Stimulated activated CD4-positive, alpha-beta T cell treated with anti-CD3 and anti-CD28 coated beads, Interleukin-4, amount 100 ng/mL, for 1 hour (primary cell): Measurements from ENCODE around the gene ENOX1.
"Not testable (repeated sequence)": the region's sequence is repeated elsewhere in the genome, so short reads cannot be mapped to it uniquely, and the experiment has no call there.

Experiments used
- DNase-seq: peaks from one replicate; pipeline ENCODE4 v3.0.0-alpha.2; 2020

Gene ENOX1

GRCh38 chr13:43415903-43416391 is 370.8 kb downstream of the ENOX1 start:
- not testable (repeated sequence) for DNase-seq

- DNase-seq: no peak
Observed at GRCh38 chr13:43414111-43414510, 372.7 kb downstream of the ENOX1 start.

GRCh38 chr13:43411741-43412140 is 375.0 kb downstream of the ENOX1 start:
- DNase-seq: no peak

GRCh38 chr13:43411211-43411610 is 375.6 kb downstream of the ENOX1 start:
- no peak for DNase-seq

- no peak for DNase-seq
Observed at GRCh38 chr13:43408274-43408673, 378.5 kb downstream of the ENOX1 start.

GRCh38 chr13:43407023-43407581 is 379.7 kb downstream of the ENOX1 start:
- no peak for DNase-seq

GRCh38 chr13:43405457-43405856 is 381.3 kb downstream of the ENOX1 start:
- no peak for DNase-seq

- no peak for DNase-seq
Observed at GRCh38 chr13:43402380-43402779, 384.4 kb downstream of the ENOX1 start.

GRCh38 chr13:43401361-43401760 is 385.4 kb downstream of the ENOX1 start:
- DNase-seq: no peak

- no peak for DNase-seq
Observed at GRCh38 chr13:43397111-43397510, 389.7 kb downstream of the ENOX1 start.

GRCh38 chr13:43391036-43391435 is 395.7 kb downstream of the ENOX1 start:
- no peak for DNase-seq

GRCh38 chr13:43390619-43391018 is 396.2 kb downstream of the ENOX1 start:
- no peak for DNase-seq

- no peak for DNase-seq
Observed at GRCh38 chr13:43389983-43390382, 396.8 kb downstream of the ENOX1 start.

GRCh38 chr13:43389573-43389972 is 397.2 kb downstream of the ENOX1 start:
- DNase-seq: no peak

- DNase-seq: no peak
Observed at GRCh38 chr13:43388282-43389034, 398.3 kb downstream of the ENOX1 start.

- DNase-seq: no peak
Observed at GRCh38 chr13:43387880-43388279, 398.9 kb downstream of the ENOX1 start.

- no peak for DNase-seq
Observed at GRCh38 chr13:43383498-43384165, 403.1 kb downstream of the ENOX1 start.

- DNase-seq: no peak
Observed at GRCh38 chr13:43379738-43380137, 407.0 kb downstream of the ENOX1 start.

GRCh38 chr13:43377973-43378372 is 408.8 kb downstream of the ENOX1 start:
- no peak for DNase-seq

GRCh38 chr13:43377149-43377548 is 409.6 kb downstream of the ENOX1 start:
- no peak for DNase-seq

- DNase-seq: no peak
Observed at GRCh38 chr13:43376596-43376995, 410.2 kb downstream of the ENOX1 start.

- DNase-seq: no peak
Observed at GRCh38 chr13:43375797-43376465, 410.8 kb downstream of the ENOX1 start.

GRCh38 chr13:43374621-43375020 is 412.2 kb downstream of the ENOX1 start:
- DNase-seq: no peak

GRCh38 chr13:43373400-43373799 is 413.4 kb downstream of the ENOX1 start:
- DNase-seq: no peak
